Lung (tissue), 12 donors: ENCODE results near the gene AIFM3. TPM values are rescaled to one million over a fixed set of nuclear protein-coding genes. Genes with fewer than 3 reads are reported as not detected.

Source experiments
- ATAC-seq: fragments of 200-7000 bp; cut with Tn5 transposase; one replicate; pipeline ENCODE4 v1.9.1; 2020; ENCODE audit warnings: moderate number of reproducible peaks; ENCODE audit not compliant: insufficient read depth, low FRiP score
- DNase-seq, 3 donors: peaks; one replicate each; pipeline ENCODE4 v3.0.0-alpha.2; 2013 to 2017
- H3K27ac ChIP-seq, 2 donors: one replicate each; pipeline ENCODE4 v1.5.1; 2013; ENCODE audit warnings: mild to moderate bottlenecking in 2 of 2, moderate library complexity in 2 of 2, control low read depth in 1 of 2, inconsistent platforms in 1 of 2, low read depth in 1 of 2, low read length in 1 of 2
- H3K27me3 ChIP-seq, 3 donors: one replicate each; pipeline ENCODE4 v1.5.1; 2013; ENCODE audit warnings: low read length in 2 of 3; ENCODE audit not compliant: control insufficient read depth in 3 of 3, insufficient read depth in 3 of 3
- H3K36me3 ChIP-seq, 4 donors: one replicate each; pipeline ENCODE4 v1.5.1; 2013; ENCODE audit warnings: low read length in 4 of 4, mild to moderate bottlenecking in 1 of 4, moderate library complexity in 1 of 4; ENCODE audit not compliant: control insufficient read depth in 4 of 4, insufficient read depth in 4 of 4
- H3K4me1 ChIP-seq, 5 donors: one replicate each; pipeline ENCODE4 v1.5.1; 2013; ENCODE audit warnings: low read length in 5 of 5, mild to moderate bottlenecking in 2 of 5, moderate library complexity in 1 of 5; ENCODE audit not compliant: control insufficient read depth in 5 of 5, insufficient read depth in 5 of 5
- H3K4me3 ChIP-seq: one replicate; pipeline ENCODE4 v1.5.1; 2013; ENCODE audit warnings: mild to moderate bottlenecking, control low read depth, moderate library complexity
- H3K9ac ChIP-seq, 2 donors: one replicate each; pipeline ENCODE4 v1.5.1; 2013; ENCODE audit warnings: low read length in 2 of 2, control low read depth in 1 of 2; ENCODE audit not compliant: insufficient read depth in 1 of 2
- H3K9me3 ChIP-seq, 4 donors: one replicate each; pipeline ENCODE4 v1.5.1; 2013; ENCODE audit warnings: low read length in 3 of 4, mild to moderate bottlenecking in 1 of 4, moderate library complexity in 1 of 4; ENCODE audit not compliant: control insufficient read depth in 4 of 4, insufficient read depth in 3 of 4
- CTCF ChIP-seq: IDR thresholded peaks from 2 replicates; pipeline ENCODE4 v1.5.1; 2012; ENCODE audit warnings: mild to moderate bottlenecking; ENCODE audit errors: control extremely low read depth, extremely low read depth
- WGBS, 2 donors: extraction: QIAGEN DNeasy Blood & Tissue Kit; methylation state at CpG; one replicate each; pipeline ENCODE4 v1.1.7; 2013; 5-methylcytosine and 5-hydroxymethylcytosine counted together
- polyA plus RNA-seq, 2 donors: library from polyadenylated mRNA; stranded (reverse); fragments of 200-250 nt; gene quantifications; one replicate each; pipeline ENCODE4 v1.2.1, GENCODE V29; 2013
- total RNA-seq, 2 donors: library from RNA; depleted of rRNA in 1 of 2; stranded (reverse); fragments of >200 nt in 1 of 2; gene quantifications; one replicate each; pipeline ENCODE4 v1.2.1, GENCODE V29; 2014 to 2021
- donor health status: control.
- donor health status: control.
- donor health status: Bipolar disorder and iron deficiency.
- donor health status: healthy.
- donor health status: DM: yes; HTN: yes; CAD: no.

AIFM3 gene
- total and polyA plus RNA-seq, 4 donors: 0.48 to 7.5 (median 4.8) TPM

DNA sequence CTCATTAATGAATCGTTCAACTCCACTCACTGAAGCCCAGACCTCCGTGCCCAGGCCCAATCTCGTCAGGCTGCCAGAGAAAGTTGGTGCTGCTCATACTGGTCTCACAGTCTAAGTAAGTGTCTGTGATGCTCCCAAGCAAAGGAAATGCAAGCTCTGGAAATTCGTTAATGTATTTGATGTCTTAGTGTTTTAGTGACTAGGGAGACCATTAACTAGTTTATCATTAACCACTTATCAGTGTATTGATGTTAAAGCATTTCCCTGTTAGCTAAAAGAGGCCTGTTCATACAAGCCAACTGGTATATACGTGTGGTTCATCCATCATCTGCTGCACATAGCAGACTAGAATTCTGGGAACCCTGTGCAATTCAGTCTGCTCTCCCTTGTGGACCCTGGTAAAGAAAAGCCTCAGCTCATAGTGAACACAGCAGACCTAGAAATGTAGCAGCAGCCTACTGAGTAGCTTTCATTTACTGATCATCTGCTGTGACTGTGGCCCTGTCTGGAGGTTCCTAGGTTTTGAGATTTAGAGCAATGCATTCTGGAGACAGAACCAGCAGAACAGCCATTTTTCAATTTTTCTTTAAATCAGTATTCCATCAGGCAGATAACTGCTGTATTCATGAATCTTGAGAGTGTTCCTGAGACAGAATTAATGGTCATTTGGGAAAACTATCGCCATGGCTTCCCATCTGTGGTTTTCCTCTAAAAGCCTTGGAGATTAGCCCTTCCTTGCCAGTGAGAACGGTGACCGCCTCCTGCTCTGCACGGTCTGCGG lies 15.7 kb upstream of the AIFM3 start:
- H3K27me3 ChIP-seq: no peaks in the 10 kb centered on the region
- peaks cover 0 to 1% (median 0%) of the 10 kb centered on the region in 4 donors for H3K9me3 ChIP-seq
- no peak overlapping the region for H3K9ac ChIP-seq
- DNase-seq (no peak), ATAC-seq (no peak)
- WGBS, 2 donors: 84 to 91% methylated on average over 10 of the region's 10 CpGs
- H3K36me3 ChIP-seq: peaks cover 12 to 28% (median 18%) of the 10 kb centered on the region in 4 donors
- no peak overlapping the region for H3K27ac ChIP-seq
- peaks cover 0 to 6% (median 0%) of the 10 kb centered on the region in 5 donors for H3K4me1 ChIP-seq
- TF ChIP-seq CTCF: no peak
- H3K4me3 ChIP-seq: no peak overlapping the region

DNA sequence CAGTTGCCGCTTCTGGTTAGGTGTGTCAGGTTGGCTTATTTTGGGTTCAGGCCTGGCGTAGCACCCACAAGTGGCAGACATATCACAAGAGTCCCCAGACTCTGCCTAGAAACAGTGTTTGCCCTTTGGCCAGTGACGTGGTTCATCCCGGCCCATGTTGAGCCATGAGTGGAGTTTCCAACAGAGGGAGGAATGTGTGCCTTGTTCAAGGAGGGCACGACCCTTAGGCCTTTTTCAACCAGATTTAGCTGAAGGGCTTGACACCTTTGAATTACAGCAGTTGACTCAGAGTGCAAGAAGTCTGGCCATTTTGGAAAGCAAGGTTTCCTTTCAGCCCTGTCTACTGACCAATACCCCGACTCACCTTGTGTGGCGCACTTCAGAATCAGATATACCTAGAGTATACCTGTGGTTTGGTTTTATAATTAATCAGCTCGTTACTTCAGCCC lies 15.1 kb upstream of the AIFM3 start:
- Histone ChIP-seq H3K9ac (no peak overlapping the region), H3K36me3 (peaks cover 12 to 28% (median 18%) of the 10 kb centered on the region in 4 donors), H3K4me1 (peaks cover 0 to 11% (median 2%) of the 10 kb centered on the region in 5 donors), H3K9me3 (peaks cover 0 to 1% (median 0%) of the 10 kb centered on the region in 4 donors), H3K4me3 (no peak overlapping the region), H3K27ac (no peak overlapping the region), H3K27me3 (peaks cover 0 to 5% (median 0%) of the 10 kb centered on the region in 3 donors)
- 91 to 93% methylated on average over 8 of the region's 8 CpGs for WGBS, 2 donors
- no peak for DNase-seq
- TF ChIP-seq CTCF: no peak
- ATAC-seq: no peak

DNA sequence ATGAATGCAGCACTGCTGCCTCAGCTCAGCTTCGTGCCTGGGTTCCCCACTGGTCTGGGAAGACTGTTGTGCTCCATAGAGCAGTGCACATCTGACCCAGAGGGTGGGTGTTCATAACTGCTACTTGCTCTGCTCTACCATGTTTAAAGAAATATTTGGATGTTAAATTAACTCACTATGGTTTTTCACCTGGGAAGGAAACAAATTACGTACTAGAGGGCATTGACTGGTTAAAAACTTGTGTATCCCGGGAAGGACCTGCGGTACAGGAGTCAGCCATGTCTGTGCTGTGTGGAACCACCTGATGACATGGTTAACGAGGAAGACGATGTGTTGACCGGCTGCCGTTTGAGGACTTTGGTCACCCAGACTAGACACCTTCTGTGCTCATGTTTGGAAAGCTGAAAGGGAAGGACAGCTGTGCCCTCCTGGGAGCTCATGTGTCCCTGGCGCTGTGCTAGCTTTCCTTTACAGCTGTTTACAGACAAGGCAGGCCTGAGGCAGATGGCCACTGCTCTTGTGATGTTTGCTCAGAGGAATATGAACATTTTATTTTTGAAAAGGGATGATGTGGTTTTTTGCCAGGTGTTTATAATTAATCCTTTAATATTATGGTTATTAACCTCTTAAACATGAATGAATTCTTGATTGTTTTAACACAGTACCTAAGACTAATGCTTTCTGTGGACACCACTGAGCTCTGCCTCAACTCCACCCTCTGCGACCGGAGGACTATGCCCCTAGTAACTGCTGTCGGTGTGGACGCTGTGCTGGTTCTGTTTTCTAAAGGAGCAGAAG lies 14.3 kb upstream of the AIFM3 start:
- Histone ChIP-seq H3K27me3 (peaks cover 0 to 6% (median 0%) of the 10 kb centered on the region in 3 donors), H3K9me3 (peaks cover 0 to 1% (median 0%) of the 10 kb centered on the region in 4 donors), H3K36me3 (peaks cover 12 to 28% (median 18%) of the 10 kb centered on the region in 4 donors), H3K4me3 (no peak overlapping the region), H3K9ac (no peak overlapping the region), H3K27ac (no peak overlapping the region), H3K4me1 (peaks cover 0 to 8% (median 2%) of the 10 kb centered on the region in 5 donors)
- 90 to 91% methylated on average over 13 of the region's 13 CpGs for WGBS, 2 donors
- ATAC-seq (no peak), DNase-seq (no peak)
- TF ChIP-seq CTCF: no peak
